Measurements from ENCODE around the gene OR5A2. TPM values are rescaled to one million over a fixed set of nuclear protein-coding genes. Genes with fewer than 3 reads are reported as not detected.
"Not testable (repeated sequence)": the region's sequence is repeated elsewhere in the genome, so short reads cannot be mapped to it uniquely, and the experiment has no call there.

Gene OR5A2
- total RNA-seq, 4 donors from 2014 or later, result not detected

- Histone ChIP-seq H3K4me3 (no peak overlapping the region), H3K27ac (replicated peaks in 1 of 4) (no peak overlapping the region), H3K4me1 (no peaks in the 10 kb centered on the region), H3K36me3 (no peaks in the 10 kb centered on the region), H3K27me3 (no peaks in the 10 kb centered on the region), H3K9me3 (peaks cover 0 to 4% (median 0%) of the 10 kb centered on the region in 4 donors)
- intact Hi-C loops (cut with DNase I), result no loop called here
- 50% methylated on average over 2 of the region's 2 CpGs for WGBS
- TF ChIP-seq EP300 (IDR thresholded peaks at IDR 0.05), result no peak
- no peak for TF ChIP-seq POLR2A (IDR thresholded peaks at IDR 0.05; ENCODE audit: low read depth)
- no peak for TF ChIP-seq POLR2AphosphoS5 (IDR thresholded peaks at IDR 0.05)
- TF ChIP-seq CTCF (IDR thresholded peaks at IDR 0.05), result no peak
- no peak for DNase-seq (ENCODE audit: extremely low spot score)
These were observed 25.0 kb downstream of the OR5A2 start for GRCh38 chr11:59401262-59401552.

DNA sequence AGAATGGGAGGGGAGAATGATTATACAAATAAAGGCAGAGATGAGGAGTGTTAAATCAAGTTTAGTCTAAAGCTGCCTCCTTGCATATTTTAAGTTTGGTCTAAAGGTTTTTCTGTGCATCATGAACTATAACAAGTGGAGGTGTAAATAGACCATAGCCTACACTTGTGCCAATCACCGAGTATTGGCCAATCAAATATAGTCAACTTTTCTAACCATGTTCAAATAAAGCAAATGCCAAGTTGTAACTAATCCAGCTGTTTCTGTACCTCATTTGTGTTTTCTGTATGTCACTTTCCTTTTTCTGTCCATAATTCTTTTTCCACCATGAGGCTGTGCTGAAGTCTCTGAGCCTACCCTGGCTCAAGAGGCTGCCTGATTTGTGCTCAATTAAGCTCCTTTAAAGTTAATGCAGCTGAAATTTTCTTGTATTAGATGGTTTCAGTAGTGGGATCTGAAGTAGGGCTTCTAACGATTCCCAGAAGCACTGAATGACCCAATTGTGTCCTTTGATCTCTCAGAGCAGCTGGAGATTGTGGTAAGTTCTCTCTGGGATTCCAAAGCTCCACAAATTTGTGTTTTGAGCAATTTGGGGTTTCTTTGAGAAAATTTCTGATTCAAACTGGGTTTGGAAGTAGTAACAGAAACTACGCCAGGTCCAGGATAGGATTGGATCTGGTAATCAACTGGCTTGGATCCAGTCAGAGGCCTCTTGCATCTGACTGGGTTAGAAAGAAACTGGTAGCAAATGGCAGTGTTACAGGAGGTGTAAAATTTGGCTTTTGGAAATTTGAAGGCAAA lies 25.6 kb downstream of the OR5A2 start:
- no peak overlapping the region for H3K27ac ChIP-seq (replicated peaks in 1 of 4)
- DNase-seq (ENCODE audit: extremely low spot score), result no peak
- H3K27me3 ChIP-seq, result no peaks in the 10 kb centered on the region
- no peaks in the 10 kb centered on the region for H3K4me1 ChIP-seq
- peaks cover 0 to 4% (median 0%) of the 10 kb centered on the region in 4 donors for H3K9me3 ChIP-seq
- no peaks in the 10 kb centered on the region for H3K36me3 ChIP-seq
- no peak overlapping the region for H3K4me3 ChIP-seq
- intact Hi-C loops (cut with DNase I), result no loop called here
- TF ChIP-seq POLR2A (IDR thresholded peaks at IDR 0.05; ENCODE audit: low read depth) (no peak), EP300 (IDR thresholded peaks at IDR 0.05) (no peak), POLR2AphosphoS5 (IDR thresholded peaks at IDR 0.05) (no peak), CTCF (IDR thresholded peaks at IDR 0.05) (no peak)
- 77% methylated on average over 3 of the region's 3 CpGs for WGBS

DNA sequence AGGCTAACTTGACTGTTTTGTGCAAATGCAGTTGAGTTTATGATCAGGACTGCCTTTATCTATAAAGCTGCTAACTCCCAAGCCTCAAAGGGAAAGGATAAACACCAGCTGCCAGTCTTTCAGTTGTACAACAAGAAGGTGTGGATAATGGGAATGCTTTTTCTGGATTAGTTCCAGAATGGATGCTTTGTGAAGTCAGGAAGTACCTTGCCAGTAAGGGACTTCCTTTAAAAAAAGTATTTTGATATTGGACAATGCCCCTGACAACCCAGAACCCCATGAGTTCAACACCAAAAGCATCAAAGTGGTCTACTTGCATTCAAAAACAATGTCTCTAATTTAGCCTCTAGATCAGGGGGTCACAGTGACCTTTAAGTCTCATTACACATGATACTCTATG lies 32.0 kb downstream of the OR5A2 start:
- H3K27ac ChIP-seq (replicated peaks in 1 of 4), result no peak overlapping the region
- H3K4me3 ChIP-seq, result no peak overlapping the region
- H3K9me3 ChIP-seq, result peaks cover 0 to under 1% (median 0%) of the 10 kb centered on the region in 4 donors
- intact Hi-C loops (cut with DNase I), result no loop called here
- no peaks in the 10 kb centered on the region for H3K27me3 ChIP-seq
- no peak for DNase-seq (ENCODE audit: extremely low spot score)
- H3K4me1 ChIP-seq, result no peaks in the 10 kb centered on the region
- TF ChIP-seq POLR2AphosphoS5 (IDR thresholded peaks at IDR 0.05) (no peak), CTCF (IDR thresholded peaks at IDR 0.05) (no peak), POLR2A (IDR thresholded peaks at IDR 0.05; ENCODE audit: low read depth) (no peak), EP300 (IDR thresholded peaks at IDR 0.05) (no peak)
- no peaks in the 10 kb centered on the region for H3K36me3 ChIP-seq

DNA sequence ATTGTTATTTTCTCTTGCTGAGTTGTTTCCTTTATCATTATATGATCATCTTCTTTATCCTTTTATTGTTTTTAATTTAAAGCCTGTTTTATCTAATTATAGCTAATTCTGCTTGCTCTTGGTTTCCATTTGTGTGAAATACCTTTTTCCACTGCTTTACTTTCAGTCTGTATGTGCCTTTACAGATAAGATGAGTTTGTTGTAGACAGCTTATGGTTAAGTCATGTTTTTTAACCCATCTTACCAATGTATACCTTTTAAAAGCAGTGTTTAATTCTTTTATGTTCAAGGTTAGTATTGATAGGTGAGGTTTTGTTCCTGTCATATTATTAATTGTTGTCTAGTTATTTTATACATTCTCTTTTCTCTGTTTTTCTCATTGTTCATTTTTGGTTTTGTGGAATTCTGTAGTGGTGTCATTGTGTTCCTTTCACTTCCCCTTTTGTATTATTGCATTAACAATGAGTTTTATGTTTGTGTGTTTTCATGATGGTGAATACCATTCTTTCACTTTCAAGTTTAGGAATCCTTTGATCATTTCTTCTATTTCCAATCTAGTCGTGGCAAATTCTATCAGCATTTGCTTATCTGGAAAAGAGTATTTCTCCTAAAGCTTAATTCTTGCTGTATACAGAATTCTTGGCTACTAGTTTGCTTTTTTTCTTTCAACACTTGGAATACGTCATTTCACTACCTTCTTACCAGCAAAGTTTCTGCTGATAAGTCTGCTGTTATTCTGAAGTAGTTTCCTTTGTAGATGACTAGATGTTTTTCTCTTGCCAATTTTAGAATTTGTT lies 45.8 kb downstream of the OR5A2 start:
- WGBS, result 56% methylated on average over 2 of the region's 2 CpGs
- no peak for DNase-seq (ENCODE audit: extremely low spot score)
- no peak overlapping the region for H3K4me3 ChIP-seq

DNA sequence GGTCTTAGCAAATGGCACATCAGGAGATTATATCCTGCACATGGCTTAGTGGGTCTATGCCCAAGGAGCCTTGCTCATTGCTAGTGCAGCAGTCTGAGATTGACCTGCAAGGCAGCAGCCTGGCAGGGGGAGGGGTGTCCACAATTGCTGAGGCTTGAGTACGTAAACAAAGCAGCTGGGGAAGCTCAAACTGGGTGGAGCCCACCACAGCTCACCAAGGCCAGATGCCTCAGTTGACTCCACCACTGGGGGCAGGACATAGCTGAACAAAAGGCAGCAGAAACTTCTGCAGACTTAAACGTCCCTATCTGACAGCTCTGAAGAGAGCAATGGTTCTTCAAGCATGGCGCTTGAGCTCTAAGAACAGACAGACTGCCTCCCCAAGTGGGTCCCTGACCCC lies 53.9 kb downstream of the OR5A2 start:
- WGBS, result 46% methylated on average over 3 of the region's 3 CpGs
- DNase-seq (ENCODE audit: extremely low spot score); H3K27ac ChIP-seq (replicated peaks in 1 of 4); H3K4me1 ChIP-seq; H3K36me3 ChIP-seq; H3K4me3 ChIP-seq; H3K27me3 ChIP-seq; intact Hi-C loops (cut with DNase I): not testable (repeated sequence)
- H3K9me3 ChIP-seq, result peaks cover 0 to 26% (median 6%) of the 10 kb centered on the region in 4 donors

More for the DNA sequence above, 45.8 kb downstream of the OR5A2 start:
- no peaks in the 10 kb centered on the region for H3K36me3 ChIP-seq
- no peaks in the 10 kb centered on the region for H3K9me3 ChIP-seq
- no peaks in the 10 kb centered on the region for H3K4me1 ChIP-seq
- no peak overlapping the region for H3K27ac ChIP-seq (replicated peaks in 1 of 4)
- intact Hi-C loops (cut with DNase I), result no loop called here
- TF ChIP-seq POLR2A (IDR thresholded peaks at IDR 0.05; ENCODE audit: low read depth) (no peak), CTCF (IDR thresholded peaks at IDR 0.05) (no peak), EP300 (IDR thresholded peaks at IDR 0.05) (no peak), POLR2AphosphoS5 (IDR thresholded peaks at IDR 0.05) (no peak)
- H3K27me3 ChIP-seq, result no peaks in the 10 kb centered on the region

Measured in esophagus muscularis mucosa (tissue), 4 donors.